IgD-negative memory B cell (primary cell): ENCODE measurements around the gene TMEM38A. TPM values are rescaled to one million over a fixed set of nuclear protein-coding genes. Genes with fewer than 3 reads are reported as not detected.
"Not testable (repeated sequence)": the region's sequence is repeated elsewhere in the genome, so short reads cannot be mapped to it uniquely, and the experiment has no call there.

Experiments
- H3K27ac Mint-ChIP-seq, 3 donors: one replicate each; pipeline ENCODE4 v1.8.0; 2020 to 2022; ENCODE audit warnings: mild to moderate bottlenecking in 3 of 3, mixed read lengths in 3 of 3, moderate library complexity in 1 of 3
- H3K27me3 Mint-ChIP-seq: one replicate; pipeline ENCODE4 v1.8.0; 2021; ENCODE audit warnings: mixed read lengths
- H3K36me3 Mint-ChIP-seq: one replicate; pipeline ENCODE4 v1.8.0; 2020; ENCODE audit warnings: mild to moderate bottlenecking, mixed read lengths
- H3K4me1 Mint-ChIP-seq, 3 donors: one replicate each; pipeline ENCODE4 v1.8.0; 2020 to 2022; ENCODE audit warnings: mixed read lengths in 3 of 3, mild to moderate bottlenecking in 1 of 3
- H3K4me3 Mint-ChIP-seq, 4 donors: one replicate each; pipeline ENCODE4 v1.8.0; 2020 to 2022; ENCODE audit warnings: mild to moderate bottlenecking in 4 of 4, mixed read lengths in 4 of 4, moderate library complexity in 3 of 4
- H3K9me3 Mint-ChIP-seq, 3 donors: one replicate each; pipeline ENCODE4 v1.8.0; 2020 to 2021; ENCODE audit warnings: mixed read lengths in 3 of 3, mild to moderate bottlenecking in 1 of 3
- polyA plus RNA-seq: library from polyadenylated mRNA; unstranded; fragments of 300-500 nt; fragmentation: Illumina TruSeq; gene quantifications from one replicate; pipeline ENCODE4 v1.2.3, GENCODE V29; 2021

Gene TMEM38A
- polyA plus RNA-seq, 1 donor from 2014 or later, result 11.0 TPM

DNA sequence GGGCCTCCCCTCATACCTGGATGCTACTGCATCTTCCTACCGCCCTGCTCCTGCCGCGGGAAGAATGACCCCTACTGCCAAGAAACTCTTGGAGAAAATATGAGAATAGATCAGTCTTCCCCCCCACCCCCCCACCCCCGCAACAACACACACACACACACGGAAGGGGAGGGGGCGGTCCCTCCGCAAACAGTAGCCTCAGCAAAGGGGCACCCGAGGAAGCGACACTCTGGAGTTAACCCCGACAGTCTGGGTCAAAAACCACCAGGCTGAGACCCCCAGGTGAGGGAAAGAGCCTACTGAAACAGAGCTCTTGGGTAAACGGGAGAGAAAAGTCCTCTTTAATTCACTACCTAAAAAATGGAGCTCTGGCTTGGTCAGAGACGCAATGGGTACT lies 34.1 kb upstream of the TMEM38A start:
- peaks cover 38% of the 10 kb centered on the region in 3 donors for H3K4me1 Mint-ChIP-seq
- H3K9me3 Mint-ChIP-seq, result no peaks in the 10 kb centered on the region
- H3K4me3 Mint-ChIP-seq, result peak overlapping the region; percentile 89 to 96 (median 93)
- no peaks in the 10 kb centered on the region for H3K36me3 Mint-ChIP-seq
- H3K27me3 Mint-ChIP-seq, result no peaks in the 10 kb centered on the region
- peak overlapping the region; percentile 71 to 95 (median 90) for H3K27ac Mint-ChIP-seq

DNA sequence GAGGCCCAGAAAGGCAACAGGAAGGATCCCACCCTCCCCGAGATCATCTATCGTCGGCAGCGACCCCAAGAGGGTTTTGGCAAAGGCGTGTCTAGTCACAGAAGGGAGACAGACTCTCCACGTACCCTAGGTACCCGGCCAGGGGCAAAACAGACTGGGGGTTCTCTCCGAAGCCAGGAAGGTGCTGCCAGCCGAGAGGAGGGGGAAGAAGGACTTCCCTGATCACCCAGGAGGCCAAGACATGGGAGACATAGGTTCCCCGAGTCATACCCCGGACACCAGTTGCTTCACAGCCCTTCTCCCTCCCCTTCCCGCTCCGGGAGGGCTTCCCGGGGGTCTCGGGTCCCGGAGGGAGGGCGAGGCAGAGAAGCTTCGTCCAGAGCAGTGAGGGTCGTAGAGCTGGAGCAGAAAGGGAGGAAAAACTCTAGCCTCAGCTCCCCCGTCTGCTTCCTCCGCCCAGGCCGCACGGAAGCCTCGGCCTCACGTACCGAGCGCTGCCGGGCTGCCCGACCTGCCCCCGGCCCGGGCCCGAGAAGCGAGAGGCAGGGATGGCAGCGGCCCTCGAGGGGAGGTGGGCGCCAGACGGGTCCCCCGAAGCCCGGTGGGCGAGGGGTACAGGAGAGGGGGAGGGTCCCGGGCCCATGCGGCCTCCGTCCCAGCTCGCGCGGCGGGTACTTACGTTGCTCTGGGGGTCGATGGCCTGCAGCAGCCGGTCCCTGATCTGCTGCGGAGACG lies 33.6 kb upstream of the TMEM38A start:
- Mint-ChIP-seq H3K36me3 (peaks cover 4% of the 10 kb centered on the region), H3K4me3 (peak overlapping the region; percentile 89 to 96 (median 93)), H3K27me3 (no peaks in the 10 kb centered on the region), H3K9me3 (no peaks in the 10 kb centered on the region), H3K27ac (peak overlapping the region; percentile 71 to 95 (median 90)), H3K4me1 (peaks cover 36 to 41% (median 41%) of the 10 kb centered on the region in 3 donors)

DNA sequence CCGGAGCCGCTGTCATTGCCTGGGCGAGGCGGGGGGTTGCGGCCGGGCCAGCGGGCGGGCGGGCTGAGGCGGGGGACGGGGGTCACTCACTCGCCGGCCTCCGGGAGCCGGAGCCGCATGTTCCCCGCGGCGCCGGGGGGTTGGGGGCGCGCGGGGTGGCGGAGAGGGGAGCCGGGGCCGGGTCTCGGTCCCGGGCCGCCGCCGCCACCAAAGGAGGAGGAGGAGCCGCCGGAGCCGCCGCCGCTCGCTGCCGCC lies 33.1 kb upstream of the TMEM38A start:
- H3K4me1 Mint-ChIP-seq, result peaks cover 36 to 41% (median 40%) of the 10 kb centered on the region in 3 donors
- peaks cover 4% of the 10 kb centered on the region for H3K36me3 Mint-ChIP-seq
- peak overlapping the region in 1 of 3 donors; percentile 98 for H3K27ac Mint-ChIP-seq
- H3K9me3 Mint-ChIP-seq, result no peaks in the 10 kb centered on the region
- H3K4me3 Mint-ChIP-seq, result peak overlapping the region; percentile 54 to 99 (median 94)
- H3K27me3 Mint-ChIP-seq, result no peaks in the 10 kb centered on the region

DNA sequence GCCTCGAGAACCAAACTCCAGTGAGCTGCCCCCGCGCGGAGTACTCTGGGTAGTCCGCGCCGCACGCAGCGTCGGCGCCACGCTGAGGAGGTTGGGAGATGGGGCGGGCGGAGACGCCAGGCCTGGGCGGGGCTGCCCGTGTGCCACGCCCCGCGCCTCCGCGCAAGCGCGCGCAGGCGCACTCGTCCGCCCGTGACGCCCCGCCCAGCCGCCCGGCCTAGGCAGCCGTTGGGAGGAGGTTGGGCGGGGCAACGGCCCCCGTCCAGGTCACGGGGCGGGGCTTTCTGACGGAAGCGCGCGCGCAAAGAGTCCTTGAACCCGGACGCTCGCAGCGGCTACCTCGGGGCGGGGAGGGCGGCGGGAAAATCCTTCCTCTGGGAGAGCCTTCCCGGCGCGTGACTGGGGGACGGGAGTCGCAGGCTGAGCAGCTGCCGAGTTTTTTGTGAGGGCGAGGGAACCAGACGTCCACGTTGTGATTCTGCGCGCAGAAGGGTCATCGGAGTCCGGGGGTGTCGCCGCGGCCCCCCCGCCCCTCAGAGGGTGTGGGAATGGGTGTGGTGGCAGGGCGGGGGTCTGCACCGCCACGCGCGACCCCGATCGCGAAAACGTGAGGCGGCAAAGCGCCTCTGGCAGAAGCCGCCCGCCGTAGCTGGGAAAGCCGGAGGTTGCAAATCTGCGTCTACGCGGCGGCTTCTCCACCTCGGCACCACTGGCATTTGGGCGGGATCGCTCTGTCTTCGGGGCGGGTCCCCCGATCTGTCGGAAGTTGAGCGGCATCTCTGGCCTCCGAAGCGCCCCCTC lies 32.6 kb upstream of the TMEM38A start, which contains the start of gene MED26:
Gene MED26, minus strand, starts transcription at position 22 of the 801 bp plus-strand sequence. CDS start 261 bp downstream, outside the sequence.
- Mint-ChIP-seq H3K4me1 (peaks cover 31 to 38% (median 37%) of the 10 kb centered on the region in 3 donors), H3K27me3 (no peaks in the 10 kb centered on the region), H3K36me3 (peaks cover 4% of the 10 kb centered on the region), H3K9me3 (no peaks in the 10 kb centered on the region), H3K27ac (peak within 1 kb of the TSS; percentile 95 to 99 (median 98)), H3K4me3 (peak within 1 kb of the TSS; percentile 98 to 100 (median 99))

DNA sequence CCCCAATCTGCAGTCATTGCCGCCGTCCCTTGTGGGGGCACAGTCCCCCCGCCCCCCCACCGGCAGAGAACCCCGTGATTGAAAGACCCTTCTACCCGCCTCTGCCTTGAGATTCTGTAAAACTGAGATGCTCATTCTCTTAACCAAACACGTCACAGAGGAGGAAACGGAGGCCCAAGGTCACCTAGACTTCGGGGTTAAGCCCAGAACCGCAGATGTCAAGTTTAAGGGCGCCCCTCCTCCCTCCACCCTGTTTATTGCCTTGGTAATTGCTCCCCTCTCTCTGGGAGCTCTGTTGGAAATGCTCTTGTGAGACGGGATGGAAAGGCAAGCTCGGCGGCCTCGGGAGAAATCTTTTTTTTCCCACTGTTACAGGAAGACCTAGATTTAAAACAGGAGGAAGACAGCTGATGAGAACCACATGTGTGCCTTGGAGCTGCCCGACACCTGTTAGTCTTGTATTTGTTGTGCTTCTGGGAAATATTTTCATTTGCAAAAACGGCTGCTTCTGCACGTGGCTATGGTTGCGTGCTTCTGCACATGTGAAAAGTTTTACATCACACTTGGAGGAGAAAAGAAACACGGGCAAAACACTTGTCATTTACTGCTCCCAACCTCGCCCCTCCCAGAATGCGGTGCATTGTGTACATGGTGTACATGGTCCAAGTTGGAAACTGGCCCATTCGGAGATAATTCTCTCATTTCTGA lies 31.8 kb upstream of the TMEM38A start:
- peaks cover 4% of the 10 kb centered on the region for H3K36me3 Mint-ChIP-seq
- H3K9me3 Mint-ChIP-seq, result no peaks in the 10 kb centered on the region
- H3K27me3 Mint-ChIP-seq, result no peaks in the 10 kb centered on the region
- peak overlapping the region; percentile 91 to 99 (median 98) for H3K27ac Mint-ChIP-seq
- peaks cover 27 to 34% (median 31%) of the 10 kb centered on the region in 3 donors for H3K4me1 Mint-ChIP-seq
- H3K4me3 Mint-ChIP-seq, result peak overlapping the region; percentile 98 to 100 (median 99)

DNA sequence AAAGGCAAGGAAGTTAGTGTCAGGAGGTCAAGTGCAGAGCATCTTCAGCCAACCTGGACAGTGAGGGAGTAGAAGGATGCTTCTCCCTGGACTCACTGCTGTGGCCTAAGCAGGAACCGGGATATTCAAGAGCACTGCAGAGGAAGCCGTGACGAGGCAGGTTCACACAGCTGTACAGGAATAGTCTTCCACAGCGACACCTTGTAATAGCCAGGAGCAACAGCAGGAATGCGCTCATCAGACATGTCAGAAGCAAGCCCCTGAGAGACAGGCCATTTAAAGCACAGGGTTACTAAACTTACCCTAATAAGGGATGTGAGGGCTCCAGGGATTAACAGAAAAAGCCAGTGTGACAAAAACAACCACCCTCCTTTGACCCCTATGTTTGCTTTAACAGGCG lies 29.5 kb upstream of the TMEM38A start:
- Mint-ChIP-seq H3K27me3 (no peaks in the 10 kb centered on the region), H3K9me3 (no peaks in the 10 kb centered on the region), H3K27ac (peak overlapping the region in 1 of 3 donors; percentile 31), H3K4me3 (no peak overlapping the region), H3K4me1 (peaks cover 16 to 21% (median 18%) of the 10 kb centered on the region in 3 donors), H3K36me3 (peaks cover 4% of the 10 kb centered on the region)

DNA sequence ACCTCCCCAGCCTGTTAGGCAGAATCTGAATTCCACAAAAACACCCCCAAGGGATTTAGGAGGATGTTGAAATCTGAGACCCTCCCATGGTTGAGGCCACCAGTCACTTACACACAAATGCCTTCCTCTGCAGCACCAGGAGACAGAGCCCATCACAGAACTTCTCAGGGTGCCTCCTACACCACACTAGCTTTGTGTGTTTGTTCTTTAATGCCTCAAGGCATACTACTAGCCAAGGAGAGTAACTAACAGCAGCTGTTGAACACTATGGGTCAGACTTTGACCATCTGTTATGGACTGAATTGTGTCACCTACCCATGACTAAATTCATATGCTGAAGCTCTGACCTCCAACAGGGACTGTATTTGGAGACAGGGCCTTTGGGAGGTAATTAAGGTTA lies 23.4 kb upstream of the TMEM38A start:
- Mint-ChIP-seq H3K36me3 (no peaks in the 10 kb centered on the region), H3K9me3 (no peaks in the 10 kb centered on the region), H3K4me1 (peaks cover 4 to 16% (median 8%) of the 10 kb centered on the region in 3 donors), H3K4me3 (no peak overlapping the region), H3K27me3 (no peaks in the 10 kb centered on the region), H3K27ac (peak overlapping the region in 1 of 3 donors; percentile 63)

DNA sequence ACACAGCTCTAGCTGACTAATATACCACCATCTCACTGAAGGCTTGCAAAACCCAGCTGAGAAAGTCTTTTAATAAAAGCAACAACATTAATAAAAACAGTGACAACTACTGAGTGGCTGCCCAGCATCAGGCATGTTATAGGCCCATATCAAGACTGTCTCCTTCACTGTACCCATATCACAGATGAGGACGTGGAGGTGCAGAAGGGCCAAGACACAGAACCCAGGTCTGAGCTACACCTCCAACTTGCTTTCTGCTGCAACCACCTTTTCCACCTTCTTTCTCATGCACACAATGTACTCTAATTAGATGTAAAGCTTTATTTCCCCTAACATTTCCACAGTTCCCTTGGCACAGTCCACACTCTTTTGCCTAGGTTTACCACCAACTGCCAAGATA lies 22.3 kb upstream of the TMEM38A start:
- H3K27ac Mint-ChIP-seq, result peak overlapping the region in 1 of 3 donors; percentile 53
- H3K36me3 Mint-ChIP-seq, result no peaks in the 10 kb centered on the region
- H3K27me3 Mint-ChIP-seq, result no peaks in the 10 kb centered on the region
- H3K4me1 Mint-ChIP-seq, result peaks cover 4 to 17% (median 8%) of the 10 kb centered on the region in 3 donors
- H3K9me3 Mint-ChIP-seq, result no peaks in the 10 kb centered on the region
- H3K4me3 Mint-ChIP-seq, result peak overlapping the region in 1 of 4 donors; percentile 20

DNA sequence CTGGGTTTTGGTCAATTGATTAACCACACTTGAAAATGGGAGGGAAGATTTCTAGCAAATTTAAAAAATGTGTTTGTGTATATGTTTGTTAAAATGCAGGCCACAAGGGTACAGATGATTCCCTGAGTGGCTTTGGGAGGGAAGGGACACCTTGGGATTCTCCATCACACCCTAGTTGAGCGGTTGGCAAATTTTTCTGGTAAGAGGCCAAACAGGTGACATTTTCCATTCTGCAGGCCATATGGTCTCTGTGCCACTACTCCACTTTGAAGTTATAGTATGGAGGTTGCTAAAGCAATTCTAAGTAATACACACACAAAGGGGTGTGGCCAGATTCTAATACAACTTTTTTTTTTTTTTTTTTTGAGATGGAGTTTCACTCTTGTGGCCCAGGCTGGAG lies 20.0 kb upstream of the TMEM38A start:
- Mint-ChIP-seq H3K9me3 (no peaks in the 10 kb centered on the region), H3K27ac (no peak overlapping the region), H3K4me1 (peaks cover 4 to 16% (median 6%) of the 10 kb centered on the region in 3 donors), H3K27me3 (no peaks in the 10 kb centered on the region), H3K4me3 (no peak overlapping the region), H3K36me3 (no peaks in the 10 kb centered on the region)

DNA sequence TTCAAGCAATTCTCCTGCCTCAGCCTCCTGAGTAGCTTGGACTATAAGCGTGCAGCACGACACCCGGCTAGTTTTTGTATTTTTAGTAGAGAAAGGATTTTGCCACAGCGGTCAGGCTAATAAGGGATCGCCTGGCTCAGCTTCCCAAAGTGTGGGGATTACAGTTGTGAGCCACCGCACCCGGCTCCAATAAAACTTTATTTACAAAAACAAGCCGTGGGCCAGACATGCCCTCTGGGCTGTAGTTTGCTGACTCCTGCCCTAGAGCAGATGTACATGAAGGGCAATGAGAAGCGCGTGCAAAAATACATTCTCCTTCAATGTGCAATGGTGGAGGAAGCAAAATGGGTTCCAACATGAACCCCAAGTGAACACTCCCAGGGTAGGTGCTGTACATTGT lies 19.2 kb upstream of the TMEM38A start:
- no peaks in the 10 kb centered on the region for H3K9me3 Mint-ChIP-seq
- H3K4me3 Mint-ChIP-seq, result no peak overlapping the region
- no peaks in the 10 kb centered on the region for H3K27me3 Mint-ChIP-seq
- no peak overlapping the region for H3K27ac Mint-ChIP-seq
- peaks cover 4 to 16% (median 5%) of the 10 kb centered on the region in 3 donors for H3K4me1 Mint-ChIP-seq
- no peaks in the 10 kb centered on the region for H3K36me3 Mint-ChIP-seq

DNA sequence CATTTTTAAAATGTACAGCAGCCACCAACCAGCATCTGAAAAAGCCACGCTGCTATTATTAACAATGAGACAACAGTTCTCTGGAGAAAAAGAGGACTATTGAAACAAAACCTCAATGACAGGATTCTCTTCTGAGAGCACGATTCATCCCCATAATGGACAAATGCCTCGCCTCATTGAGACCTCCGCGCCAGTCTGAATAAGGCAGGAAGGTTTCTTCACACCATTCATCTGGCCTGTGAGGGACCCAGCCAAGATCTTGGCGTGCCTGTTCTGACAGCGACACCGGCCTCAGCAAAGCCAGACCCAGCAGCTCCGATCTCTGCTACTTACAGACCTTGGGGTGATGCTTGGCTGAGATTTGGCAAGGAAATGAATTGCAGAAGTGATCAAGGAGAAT lies 15.8 kb upstream of the TMEM38A start:
- H3K27ac Mint-ChIP-seq, result no peak overlapping the region
- H3K4me1 Mint-ChIP-seq, result peaks cover 0 to 8% (median 7%) of the 10 kb centered on the region in 3 donors
- no peaks in the 10 kb centered on the region for H3K36me3 Mint-ChIP-seq
- no peaks in the 10 kb centered on the region for H3K27me3 Mint-ChIP-seq
- no peak overlapping the region for H3K4me3 Mint-ChIP-seq
- no peaks in the 10 kb centered on the region for H3K9me3 Mint-ChIP-seq

DNA sequence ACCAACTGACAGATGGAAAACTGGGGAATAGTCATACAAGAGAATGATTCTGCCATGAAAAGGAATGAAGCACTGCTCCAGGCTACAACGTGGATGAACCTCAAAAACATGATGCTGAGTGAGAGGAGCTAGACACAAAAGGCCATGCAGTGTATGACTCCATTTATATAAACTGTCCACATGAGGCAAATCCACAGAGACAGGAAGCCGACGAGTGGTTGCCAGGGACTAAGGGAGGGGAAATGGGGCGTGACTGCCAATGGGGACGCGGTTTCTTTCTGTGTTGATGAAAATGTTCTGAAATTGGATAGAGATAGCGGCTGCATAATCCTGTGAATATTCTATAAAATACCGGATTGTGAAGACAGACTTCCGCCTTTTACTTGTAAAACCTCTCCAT lies 11.2 kb upstream of the TMEM38A start:
- Mint-ChIP-seq H3K27me3 (no peaks in the 10 kb centered on the region), H3K9me3 (no peaks in the 10 kb centered on the region), H3K27ac (no peak overlapping the region), H3K36me3 (peaks cover 9% of the 10 kb centered on the region), H3K4me3 (no peak overlapping the region), H3K4me1 (peaks cover 8 to 9% (median 8%) of the 10 kb centered on the region in 3 donors)

DNA sequence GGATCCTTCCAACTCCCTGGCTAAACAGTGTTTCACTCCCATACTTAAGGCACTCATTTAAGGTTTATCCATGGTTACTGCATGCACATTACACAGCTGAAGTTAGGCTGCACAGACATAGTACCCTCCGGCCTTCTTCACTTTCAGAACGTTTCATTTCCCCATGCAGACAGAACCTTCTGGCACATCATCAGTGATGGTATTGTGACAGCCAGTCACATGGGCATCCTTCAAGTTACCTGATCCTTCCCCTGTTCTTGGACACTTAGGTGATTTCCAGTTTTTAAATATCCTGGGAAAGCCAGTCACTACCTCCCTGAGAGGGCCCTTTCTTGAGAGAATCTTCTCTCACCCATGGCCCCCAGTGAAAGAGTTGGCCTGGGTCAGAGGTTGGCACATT lies 10.1 kb upstream of the TMEM38A start:
- peaks cover 8 to 9% (median 8%) of the 10 kb centered on the region in 3 donors for H3K4me1 Mint-ChIP-seq
- no peak overlapping the region for H3K27ac Mint-ChIP-seq
- no peaks in the 10 kb centered on the region for H3K27me3 Mint-ChIP-seq
- peaks cover 9% of the 10 kb centered on the region for H3K36me3 Mint-ChIP-seq
- no peaks in the 10 kb centered on the region for H3K9me3 Mint-ChIP-seq
- no peak overlapping the region for H3K4me3 Mint-ChIP-seq

DNA sequence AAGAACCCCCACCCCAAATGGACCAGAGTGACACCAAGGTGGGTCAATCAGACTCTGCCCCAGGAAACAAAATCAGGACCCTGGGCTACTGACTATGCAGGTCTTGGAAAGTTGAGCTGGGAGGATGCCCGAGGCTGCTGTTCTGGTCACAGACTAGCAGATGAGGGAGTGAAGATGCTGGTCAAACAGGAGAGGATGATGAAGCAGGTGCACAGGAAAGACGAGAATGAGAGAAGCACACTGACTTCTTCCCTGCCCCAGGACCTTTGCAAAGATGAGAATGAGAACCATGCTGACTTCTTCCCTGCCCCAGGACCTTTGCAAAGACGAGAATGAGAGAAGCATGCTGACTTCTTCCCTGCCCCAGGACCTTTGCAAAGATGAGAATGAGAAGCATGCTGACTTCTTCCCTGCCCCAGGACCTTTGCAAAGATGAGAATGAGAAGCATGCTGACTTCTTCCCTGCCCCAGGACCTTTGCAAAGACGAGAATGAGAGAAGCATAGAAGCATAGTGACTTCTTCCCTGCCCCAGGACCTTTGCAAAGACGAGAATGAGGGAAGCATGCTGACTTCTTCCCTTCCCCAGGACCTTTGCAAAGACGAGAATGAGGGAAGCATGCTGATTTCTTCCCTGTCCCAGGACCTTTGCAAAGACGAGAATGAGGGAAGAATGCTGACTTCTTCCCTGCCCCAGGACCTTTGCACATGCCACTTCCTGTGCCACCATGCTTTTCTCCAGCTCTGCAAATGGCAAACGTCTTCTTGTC lies 9.3 kb upstream of the TMEM38A start:
- not testable (repeated sequence) for H3K27ac Mint-ChIP-seq, H3K36me3 Mint-ChIP-seq, H3K9me3 Mint-ChIP-seq, H3K4me3 Mint-ChIP-seq, H3K27me3 Mint-ChIP-seq
- H3K4me1 Mint-ChIP-seq, result peaks cover 8 to 11% (median 8%) of the 10 kb centered on the region in 3 donors
